ENCODE measurements around the gene LRRC75A.
"Not testable (repeated sequence)": the region's sequence is repeated elsewhere in the genome, so short reads cannot be mapped to it uniquely, and the experiment has no call there.

The LRRC75A gene

GRCh38 chr17:16491703-16492612 lies at the start of gene LRRC75A:
Gene LRRC75A (minus strand): TSS chr17:16492193. CDS start chr17:16491990, 203 bp downstream.
- TF ChIP-seq, protein P1, sequence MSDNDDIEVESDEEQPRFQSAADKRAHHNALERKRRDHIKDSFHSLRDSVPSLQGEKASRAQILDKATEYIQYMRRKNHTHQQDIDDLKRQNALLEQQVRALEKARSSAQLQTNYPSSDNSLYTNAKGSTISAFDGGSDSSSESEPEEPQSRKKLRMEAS (IDR thresholded peaks at IDR 0.05; ENCODE audit: low read depth, low read length) = no peak
- no peak for TF ChIP-seq POLR2A (IDR thresholded peaks at IDR 0.05; ENCODE audit: extremely low read depth, insufficient read length)
- no peak for TF ChIP-seq CTCF (IDR thresholded peaks at IDR 0.05; ENCODE audit: low read depth, low read length)
- no peak for TF ChIP-seq MYC (IDR thresholded peaks at IDR 0.05; ENCODE audit: low read depth, low read length)
- DNase-seq (ENCODE audit: low read depth) = peak; percentile 60
- no peak within 1 kb of the TSS for H3K4me3 ChIP-seq (ENCODE audit: low read depth, low read length)

GRCh38 chr17:16537130-16537458 lies 45.1 kb upstream of the LRRC75A start:
- DNase-seq (ENCODE audit: low read depth) = no peak
- peak overlapping the region; percentile 89 for H3K4me3 ChIP-seq (ENCODE audit: low read depth, low read length)
- TF ChIP-seq CTCF (IDR thresholded peaks at IDR 0.05; ENCODE audit: low read depth, low read length) (no peak), POLR2A (IDR thresholded peaks at IDR 0.05; ENCODE audit: extremely low read depth, insufficient read length) (no peak), MYC (IDR thresholded peaks at IDR 0.05; ENCODE audit: low read depth, low read length) (no peak)
- TF ChIP-seq, protein P1 (IDR thresholded peaks at IDR 0.05; ENCODE audit: low read depth, low read length) = no peak

- TF ChIP-seq MYC (IDR thresholded peaks at IDR 0.05; ENCODE audit: low read depth, low read length) = no peak
- TF ChIP-seq, protein P1 (IDR thresholded peaks at IDR 0.05; ENCODE audit: low read depth, low read length) = no peak
- no peak for TF ChIP-seq POLR2A (IDR thresholded peaks at IDR 0.05; ENCODE audit: extremely low read depth, insufficient read length)
- TF ChIP-seq CTCF (IDR thresholded peaks at IDR 0.05; ENCODE audit: low read depth, low read length) = no peak
- no peak overlapping the region for H3K4me3 ChIP-seq (ENCODE audit: low read depth, low read length)
- DNase-seq (ENCODE audit: low read depth) = no peak
Measured at GRCh38 chr17:16534236-16534635, 42.2 kb upstream of the LRRC75A start.

DNA sequence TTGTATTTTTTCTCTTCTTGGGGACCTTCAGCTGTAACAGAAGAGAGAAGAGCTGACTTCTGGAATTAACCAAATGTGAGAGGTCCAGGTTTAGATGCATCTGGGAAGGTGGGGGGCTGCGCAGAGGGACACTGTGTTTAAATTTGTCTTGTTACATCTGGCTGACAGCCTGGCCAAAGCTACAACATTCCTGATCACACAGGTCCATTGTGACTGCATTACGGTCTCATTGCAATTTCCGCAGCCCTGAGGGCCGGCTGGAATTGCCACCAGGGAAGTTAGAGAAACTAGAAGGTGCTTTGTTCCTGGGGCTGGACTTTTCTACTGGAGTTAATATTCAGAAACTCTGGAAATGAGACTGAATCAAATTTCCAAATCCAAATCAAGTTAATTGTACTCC lies 37.9 kb upstream of the LRRC75A start:
- no peak overlapping the region for H3K4me3 ChIP-seq (ENCODE audit: low read depth, low read length)
- no peak for DNase-seq (ENCODE audit: low read depth)
- TF ChIP-seq, protein P1 (IDR thresholded peaks at IDR 0.05; ENCODE audit: low read depth, low read length) = no peak
- TF ChIP-seq MYC (IDR thresholded peaks at IDR 0.05; ENCODE audit: low read depth, low read length) = no peak
- no peak for TF ChIP-seq POLR2A (IDR thresholded peaks at IDR 0.05; ENCODE audit: extremely low read depth, insufficient read length)
- TF ChIP-seq CTCF (IDR thresholded peaks at IDR 0.05; ENCODE audit: low read depth, low read length) = no peak

- no peak overlapping the region for H3K4me3 ChIP-seq (ENCODE audit: low read depth, low read length)
- TF ChIP-seq CTCF (IDR thresholded peaks at IDR 0.05; ENCODE audit: low read depth, low read length) (no peak), POLR2A (IDR thresholded peaks at IDR 0.05; ENCODE audit: extremely low read depth, insufficient read length) (no peak), MYC (IDR thresholded peaks at IDR 0.05; ENCODE audit: low read depth, low read length) (no peak)
- TF ChIP-seq, protein P1 (IDR thresholded peaks at IDR 0.05; ENCODE audit: low read depth, low read length) = no peak
- DNase-seq (ENCODE audit: low read depth) = no peak
Measured at GRCh38 chr17:16527298-16527697, 35.3 kb upstream of the LRRC75A start.

DNA sequence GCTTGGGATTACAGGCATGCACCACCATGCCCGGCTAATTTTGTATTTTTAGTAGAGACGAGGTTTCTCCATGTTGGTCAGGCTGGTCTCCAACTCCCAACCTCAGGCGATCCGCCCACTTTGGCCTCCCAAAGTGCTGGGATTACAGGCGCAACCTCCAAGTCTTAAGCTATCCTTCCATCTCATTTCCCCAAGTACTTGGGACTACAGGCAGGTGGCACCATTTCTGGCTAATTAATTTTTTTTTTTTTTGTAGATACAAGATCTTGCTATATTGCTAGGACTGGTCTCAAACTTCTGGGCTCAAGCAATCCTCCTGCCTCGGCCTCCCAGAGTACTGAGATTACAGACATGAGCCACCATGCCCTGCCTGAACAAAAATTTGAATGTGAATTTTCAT lies 33.6 kb upstream of the LRRC75A start:
- DNase-seq (ENCODE audit: low read depth) = not testable (repeated sequence)

More for the DNA sequence above, 33.6 kb upstream of the LRRC75A start:
- H3K4me3 ChIP-seq (ENCODE audit: low read depth, low read length) = not testable (repeated sequence)
